ENCODE results near the gene MS4A15. TPM values are rescaled to one million over a fixed set of nuclear protein-coding genes. Genes with fewer than 3 reads are reported as not detected.
"Not testable (repeated sequence)": the region's sequence is repeated elsewhere in the genome, so short reads cannot be mapped to it uniquely, and the experiment has no call there.

MS4A15 gene
- total RNA-seq, 2 donors from 2014 or later = not detected

GRCh38 chr11:60790726-60791125 lies 34.1 kb downstream of the MS4A15 start:
- DNase-seq (no peak), ATAC-seq (no peak)
- intact Hi-C loops (cut with DNase I) = no loop called here

- no peak for DNase-seq
- no peak for ATAC-seq
- intact Hi-C loops (cut with DNase I) = no loop called here
Observed at GRCh38 chr11:60791153-60791933, 34.7 kb downstream of the MS4A15 start.

- no peak for DNase-seq
- no peak for ATAC-seq
- intact Hi-C loops (cut with DNase I) = no loop called here
Observed at GRCh38 chr11:60792521-60792920, 35.9 kb downstream of the MS4A15 start.

- ATAC-seq = no peak
- intact Hi-C loops (cut with DNase I) = no loop called here
- DNase-seq = no peak
Observed at GRCh38 chr11:60795291-60795690, 38.6 kb downstream of the MS4A15 start.

GRCh38 chr11:60797846-60798630 lies 41.4 kb downstream of the MS4A15 start:
- intact Hi-C loops (cut with DNase I) = no loop called here
- DNase-seq = no peak
- no peak for ATAC-seq

- intact Hi-C loops (cut with DNase I) = no loop called here
- no peak for DNase-seq
Observed at GRCh38 chr11:60798631-60799030, 42.0 kb downstream of the MS4A15 start.

GRCh38 chr11:60801194-60801593 lies 44.5 kb downstream of the MS4A15 start:
- ATAC-seq (no peak), DNase-seq (no peak)
- intact Hi-C loops (cut with DNase I) = no loop called here

More at GRCh38 chr11:60798631-60799030, 42.0 kb downstream of the MS4A15 start:
- no peak for ATAC-seq

- DNase-seq = no peak
- ATAC-seq = no peak
- intact Hi-C loops (cut with DNase I) = no loop called here
Observed at GRCh38 chr11:60803273-60803936, 46.7 kb downstream of the MS4A15 start.

- DNase-seq (no peak), ATAC-seq (no peak)
- intact Hi-C loops (cut with DNase I) = no loop called here
Observed at GRCh38 chr11:60809249-60809648, 52.6 kb downstream of the MS4A15 start.

GRCh38 chr11:60809691-60810090 lies 53.0 kb downstream of the MS4A15 start:
- ATAC-seq (no peak), DNase-seq (no peak)
- intact Hi-C loops (cut with DNase I) = no loop called here

- intact Hi-C loops (cut with DNase I) = no loop called here
- ATAC-seq = no peak
- no peak for DNase-seq
Observed at GRCh38 chr11:60810151-60810550, 53.5 kb downstream of the MS4A15 start.

- intact Hi-C loops (cut with DNase I) = no loop called here
- DNase-seq (no peak), ATAC-seq (no peak)
Observed at GRCh38 chr11:60810569-60810968, 53.9 kb downstream of the MS4A15 start.

GRCh38 chr11:60813324-60813723 lies 56.7 kb downstream of the MS4A15 start:
- intact Hi-C loops (cut with DNase I) = no loop called here
- ATAC-seq (no peak), DNase-seq (no peak)

- ATAC-seq (no peak), DNase-seq (no peak)
- intact Hi-C loops (cut with DNase I) = no loop called here
Observed at GRCh38 chr11:60814112-60814511, 57.4 kb downstream of the MS4A15 start.

GRCh38 chr11:60816590-60817157 lies 60.0 kb downstream of the MS4A15 start:
- ATAC-seq (no peak), DNase-seq (no peak)
- intact Hi-C loops (cut with DNase I) = no loop called here

GRCh38 chr11:60818057-60818456 lies 61.4 kb downstream of the MS4A15 start:
- intact Hi-C loops (cut with DNase I) = no loop called here
- ATAC-seq = no peak

GRCh38 chr11:60821827-60822599 lies 65.3 kb downstream of the MS4A15 start:
- ATAC-seq (no peak), DNase-seq (no peak)
- intact Hi-C loops (cut with DNase I) = no loop called here

More at GRCh38 chr11:60818057-60818456, 61.4 kb downstream of the MS4A15 start:
- no peak for DNase-seq

- ATAC-seq; DNase-seq; intact Hi-C loops (cut with DNase I): not testable (repeated sequence)
Observed at GRCh38 chr11:60823745-60824306, 67.2 kb downstream of the MS4A15 start.

- intact Hi-C loops (cut with DNase I) = no loop called here
- no peak for DNase-seq
- no peak for ATAC-seq
Observed at GRCh38 chr11:60825118-60825517, 68.5 kb downstream of the MS4A15 start.

Data from left cardiac atrium (tissue), 4 donors.